Measurements from ENCODE around the gene DLGAP3.

DNA sequence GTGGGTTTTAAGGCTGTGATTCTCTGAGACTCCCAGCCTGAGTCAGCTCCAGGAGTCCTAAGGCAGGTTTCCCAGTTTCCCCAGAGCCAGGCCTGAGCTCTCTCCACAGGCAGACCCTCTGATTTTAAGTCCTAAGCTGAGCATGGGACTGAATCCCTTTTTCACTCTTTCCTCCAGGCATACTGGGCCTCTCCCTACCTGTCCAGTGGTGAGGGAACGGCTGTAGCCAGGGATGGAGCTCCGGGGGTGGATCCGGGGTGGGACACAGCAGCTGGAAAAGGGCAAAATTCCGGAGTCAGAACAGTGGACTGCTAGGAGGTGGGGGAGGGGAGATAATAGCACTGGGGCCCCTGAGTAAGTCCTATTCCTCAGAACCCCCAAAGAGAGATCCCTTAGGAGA lies 30.0 kb downstream of the DLGAP3 start:
- TF ChIP-seq POLR2AphosphoS5 (IDR thresholded peaks at IDR 0.05): no peak
- TF ChIP-seq POLR2A (IDR thresholded peaks at IDR 0.05): no peak
- TF ChIP-seq, protein P1, sequence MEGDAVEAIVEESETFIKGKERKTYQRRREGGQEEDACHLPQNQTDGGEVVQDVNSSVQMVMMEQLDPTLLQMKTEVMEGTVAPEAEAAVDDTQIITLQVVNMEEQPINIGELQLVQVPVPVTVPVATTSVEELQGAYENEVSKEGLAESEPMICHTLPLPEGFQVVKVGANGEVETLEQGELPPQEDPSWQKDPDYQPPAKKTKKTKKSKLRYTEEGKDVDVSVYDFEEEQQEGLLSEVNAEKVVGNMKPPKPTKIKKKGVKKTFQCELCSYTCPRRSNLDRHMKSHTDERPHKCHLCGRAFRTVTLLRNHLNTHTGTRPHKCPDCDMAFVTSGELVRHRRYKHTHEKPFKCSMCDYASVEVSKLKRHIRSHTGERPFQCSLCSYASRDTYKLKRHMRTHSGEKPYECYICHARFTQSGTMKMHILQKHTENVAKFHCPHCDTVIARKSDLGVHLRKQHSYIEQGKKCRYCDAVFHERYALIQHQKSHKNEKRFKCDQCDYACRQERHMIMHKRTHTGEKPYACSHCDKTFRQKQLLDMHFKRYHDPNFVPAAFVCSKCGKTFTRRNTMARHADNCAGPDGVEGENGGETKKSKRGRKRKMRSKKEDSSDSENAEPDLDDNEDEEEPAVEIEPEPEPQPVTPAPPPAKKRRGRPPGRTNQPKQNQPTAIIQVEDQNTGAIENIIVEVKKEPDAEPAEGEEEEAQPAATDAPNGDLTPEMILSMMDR (IDR thresholded peaks at IDR 0.05): no peak

Data from upper lobe of left lung (tissue), 4 donors.